GM13977 (cell line): ENCODE results near the gene ALG1L2.
A peak's percentile ranks its signal among the peaks of the same experiment; 100 is the strongest.
"Not testable (repeated sequence)": the region's sequence is repeated elsewhere in the genome, so short reads cannot be mapped to it uniquely, and the experiment has no call there.

Experiments
- DNase-seq: peaks from one replicate; pipeline ENCODE4 v3.0.0; 2012; ENCODE audit warnings: low spot score
- in situ Hi-C: fragments of 300-500 bp; cut with MboI; formaldehyde crosslinking; loops from one replicate; pipeline ENCODE4 v1.12.0; 2022; ENCODE audit warnings: low sequenced_read_pairs, low pct_unique_long_range_greater_than_20kb, mixed read lengths, inconsistent platforms; ENCODE audit not compliant: unreplicated experiment
- TF ChIP-seq, protein P1 (sequence below): IDR thresholded peaks from 2 replicates; pipeline ENCODE4 v1.5.1; 2012; ENCODE audit warnings: mild to moderate bottlenecking, control low read depth; ENCODE audit not compliant: insufficient read depth; ENCODE audit errors: extremely low read depth, missing control alignments

ALG1L2 gene

DNA sequence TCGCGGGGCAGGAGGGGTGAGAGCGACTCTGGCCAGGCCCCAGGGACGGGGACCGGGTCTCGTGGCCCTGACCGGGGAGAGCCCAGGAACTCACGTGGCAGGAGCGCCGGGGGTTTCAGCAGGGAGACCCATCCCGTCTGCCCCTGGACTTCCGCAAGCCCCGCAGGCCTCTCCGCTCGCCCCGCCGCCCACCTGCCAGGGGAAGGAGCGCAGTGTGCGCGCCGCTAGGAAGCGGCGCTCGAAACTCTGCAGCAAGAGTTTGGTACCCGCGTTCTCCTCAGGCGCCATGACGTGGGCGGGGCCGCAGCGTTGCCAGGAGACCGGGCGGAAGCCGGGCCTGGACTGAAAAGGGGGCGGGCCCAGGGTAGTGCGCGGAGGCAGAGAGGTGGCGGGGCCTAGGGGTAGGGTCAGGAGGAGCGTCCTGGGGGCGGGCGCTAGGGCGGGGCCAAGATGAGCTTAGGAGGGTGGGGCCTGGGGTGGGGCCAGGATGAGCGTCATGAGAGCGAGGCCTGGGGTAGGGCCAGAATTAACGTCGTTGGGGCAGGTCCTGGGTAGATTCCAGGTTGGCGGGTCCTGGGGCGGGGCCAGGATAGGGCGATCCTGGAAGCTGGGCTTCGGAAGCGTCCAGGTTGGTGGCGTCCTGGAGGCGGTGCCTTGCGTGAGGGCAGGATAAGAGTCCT, 29.7 kb downstream of the ALG1L2 start:
- TF ChIP-seq, protein P1, sequence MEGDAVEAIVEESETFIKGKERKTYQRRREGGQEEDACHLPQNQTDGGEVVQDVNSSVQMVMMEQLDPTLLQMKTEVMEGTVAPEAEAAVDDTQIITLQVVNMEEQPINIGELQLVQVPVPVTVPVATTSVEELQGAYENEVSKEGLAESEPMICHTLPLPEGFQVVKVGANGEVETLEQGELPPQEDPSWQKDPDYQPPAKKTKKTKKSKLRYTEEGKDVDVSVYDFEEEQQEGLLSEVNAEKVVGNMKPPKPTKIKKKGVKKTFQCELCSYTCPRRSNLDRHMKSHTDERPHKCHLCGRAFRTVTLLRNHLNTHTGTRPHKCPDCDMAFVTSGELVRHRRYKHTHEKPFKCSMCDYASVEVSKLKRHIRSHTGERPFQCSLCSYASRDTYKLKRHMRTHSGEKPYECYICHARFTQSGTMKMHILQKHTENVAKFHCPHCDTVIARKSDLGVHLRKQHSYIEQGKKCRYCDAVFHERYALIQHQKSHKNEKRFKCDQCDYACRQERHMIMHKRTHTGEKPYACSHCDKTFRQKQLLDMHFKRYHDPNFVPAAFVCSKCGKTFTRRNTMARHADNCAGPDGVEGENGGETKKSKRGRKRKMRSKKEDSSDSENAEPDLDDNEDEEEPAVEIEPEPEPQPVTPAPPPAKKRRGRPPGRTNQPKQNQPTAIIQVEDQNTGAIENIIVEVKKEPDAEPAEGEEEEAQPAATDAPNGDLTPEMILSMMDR: no peak
- DNase-seq: peak; percentile 90
- in situ Hi-C loops: no loop called here

DNA sequence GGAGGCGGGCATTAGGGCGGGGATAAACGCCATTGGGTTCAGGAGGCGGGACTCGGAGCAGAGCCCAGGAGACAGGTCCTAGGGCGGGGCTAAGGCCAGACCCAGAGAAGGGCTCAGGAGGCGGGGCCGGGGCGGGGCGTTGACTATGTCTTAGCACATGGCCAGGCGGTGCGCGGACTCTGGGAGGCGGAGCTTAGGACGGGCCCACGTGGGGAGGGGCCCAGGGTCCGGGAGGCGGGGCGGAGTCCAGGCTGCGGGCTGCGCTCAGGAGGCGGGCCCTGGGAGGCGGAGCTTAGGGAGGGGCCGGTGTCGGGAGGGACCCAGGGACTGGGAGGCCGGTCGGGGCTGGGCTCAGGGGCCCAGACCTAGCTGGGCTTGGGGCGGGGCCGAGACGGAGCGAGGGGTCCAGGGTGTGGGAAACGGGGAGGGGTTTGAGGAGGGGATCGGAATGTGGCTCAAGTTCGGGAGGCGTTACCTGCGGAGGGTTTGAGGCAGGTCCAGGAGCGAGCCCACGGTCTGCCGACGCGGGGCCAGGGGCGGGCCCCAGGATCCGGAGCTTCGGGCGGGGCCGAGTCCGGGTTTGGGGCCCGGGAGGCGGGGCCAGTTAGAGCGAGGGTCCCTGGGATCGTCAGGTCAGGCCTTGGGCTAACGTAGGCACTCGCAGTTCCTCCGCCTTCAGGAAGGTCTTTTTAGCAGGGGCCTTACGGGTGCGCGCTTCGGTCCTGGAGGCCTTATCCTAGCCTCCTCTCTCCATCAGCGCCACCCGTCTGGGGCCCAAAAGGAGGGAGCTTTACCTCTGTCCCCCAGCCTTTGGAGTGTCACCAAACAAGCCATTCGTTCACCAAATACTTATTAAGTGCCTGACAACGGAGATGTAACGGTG, 30.5 kb downstream of the ALG1L2 start:
- in situ Hi-C loops, DNase-seq: not testable (repeated sequence)

DNA sequence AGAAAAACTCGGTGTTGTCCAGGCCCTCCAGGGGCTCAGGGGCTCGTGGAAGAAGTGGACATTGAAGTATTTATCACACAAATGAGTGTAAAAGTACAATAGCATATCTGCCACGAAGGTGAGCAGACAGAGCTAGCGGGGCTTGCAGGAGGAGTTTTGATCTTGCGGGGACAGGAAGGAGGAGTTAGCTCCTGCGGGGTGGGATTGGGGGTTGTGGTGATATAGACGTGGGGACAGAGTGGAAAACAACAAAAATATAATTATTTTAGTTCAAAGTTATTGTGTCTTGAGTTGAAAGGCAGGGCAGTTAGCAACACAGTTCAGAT, 31.1 kb downstream of the ALG1L2 start:
- DNase-seq, in situ Hi-C loops: not testable (repeated sequence)

DNA sequence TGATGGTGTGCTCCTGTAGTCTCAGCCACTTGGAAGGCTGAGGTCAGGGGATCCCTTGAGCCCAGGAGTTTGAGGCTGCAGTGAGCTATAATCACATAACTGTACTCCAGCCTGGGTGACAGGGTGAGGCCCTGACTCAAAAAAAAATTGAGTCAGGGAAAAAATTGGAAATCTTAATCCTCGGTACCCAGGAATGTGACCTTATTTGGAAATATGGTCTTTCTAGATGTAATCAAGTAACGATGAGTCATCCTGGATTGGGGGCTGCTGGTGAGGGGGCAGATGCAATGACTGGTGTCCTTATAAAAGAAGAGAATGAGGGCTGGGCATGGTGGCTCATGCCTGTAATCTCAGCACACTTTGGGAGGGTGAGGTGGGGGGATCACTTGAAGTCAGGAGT, 33.8 kb downstream of the ALG1L2 start:
- in situ Hi-C loops, DNase-seq: not testable (repeated sequence)

DNA sequence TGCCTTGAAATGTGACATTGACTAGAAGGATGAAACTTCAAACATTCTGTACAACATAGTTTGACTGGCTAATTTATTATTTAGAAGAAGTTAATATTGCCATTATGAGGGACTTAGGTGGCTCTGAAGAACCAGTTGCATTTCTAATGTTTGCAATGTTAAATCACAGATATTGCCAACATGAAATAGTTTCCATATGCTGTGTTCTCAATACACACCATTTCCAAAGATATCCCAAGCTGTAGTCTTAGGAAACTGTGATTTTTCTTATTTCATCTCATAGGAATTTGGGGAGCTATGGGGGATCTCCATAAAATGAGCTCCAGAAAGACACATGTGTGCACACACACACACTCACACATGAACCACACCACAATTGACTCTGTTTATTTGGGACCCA, 36.3 kb downstream of the ALG1L2 start:
- no peak for DNase-seq
- in situ Hi-C loops: no loop called here
- TF ChIP-seq, protein P1: no peak

DNA sequence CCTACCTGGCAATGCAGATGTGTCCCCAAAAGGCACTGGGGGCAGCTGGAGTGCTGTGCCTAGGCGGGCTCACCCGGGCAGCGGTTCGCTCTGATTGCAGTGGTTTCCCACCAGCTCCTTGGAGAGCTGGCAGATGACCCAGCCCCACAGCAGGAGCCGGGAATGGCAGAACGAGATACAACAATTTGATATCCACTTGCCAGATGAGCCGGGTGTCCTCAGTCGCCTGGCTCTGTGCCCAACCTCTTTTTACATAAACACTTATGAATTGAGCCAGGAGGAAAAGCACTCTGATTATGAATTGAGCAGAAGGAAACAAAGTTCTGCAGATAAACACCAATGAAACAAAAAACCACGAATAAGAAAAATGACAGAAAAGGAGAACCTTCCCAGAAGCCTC, 38.2 kb downstream of the ALG1L2 start:
- DNase-seq, in situ Hi-C loops: not testable (repeated sequence)

DNA sequence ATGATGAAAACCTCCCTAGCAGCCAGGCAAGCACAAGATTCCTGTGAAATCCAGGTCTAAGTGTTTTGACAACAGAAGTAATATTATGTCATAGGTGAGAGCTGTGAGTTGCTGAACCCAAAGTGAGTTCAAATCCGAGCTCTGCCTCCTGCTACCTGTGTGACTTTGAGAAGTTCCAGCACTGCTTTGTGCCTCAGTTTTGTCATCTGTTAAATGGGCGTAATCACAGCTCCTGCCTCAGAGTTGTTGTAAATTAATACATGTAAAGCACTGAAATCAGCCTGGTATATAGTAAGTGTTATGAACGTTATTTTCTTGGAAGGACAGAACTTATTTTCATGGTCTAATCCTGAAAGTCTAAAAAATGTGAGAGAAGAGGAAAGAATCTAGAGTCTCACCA, 38.7 kb downstream of the ALG1L2 start:
- DNase-seq, in situ Hi-C loops: not testable (repeated sequence)

DNA sequence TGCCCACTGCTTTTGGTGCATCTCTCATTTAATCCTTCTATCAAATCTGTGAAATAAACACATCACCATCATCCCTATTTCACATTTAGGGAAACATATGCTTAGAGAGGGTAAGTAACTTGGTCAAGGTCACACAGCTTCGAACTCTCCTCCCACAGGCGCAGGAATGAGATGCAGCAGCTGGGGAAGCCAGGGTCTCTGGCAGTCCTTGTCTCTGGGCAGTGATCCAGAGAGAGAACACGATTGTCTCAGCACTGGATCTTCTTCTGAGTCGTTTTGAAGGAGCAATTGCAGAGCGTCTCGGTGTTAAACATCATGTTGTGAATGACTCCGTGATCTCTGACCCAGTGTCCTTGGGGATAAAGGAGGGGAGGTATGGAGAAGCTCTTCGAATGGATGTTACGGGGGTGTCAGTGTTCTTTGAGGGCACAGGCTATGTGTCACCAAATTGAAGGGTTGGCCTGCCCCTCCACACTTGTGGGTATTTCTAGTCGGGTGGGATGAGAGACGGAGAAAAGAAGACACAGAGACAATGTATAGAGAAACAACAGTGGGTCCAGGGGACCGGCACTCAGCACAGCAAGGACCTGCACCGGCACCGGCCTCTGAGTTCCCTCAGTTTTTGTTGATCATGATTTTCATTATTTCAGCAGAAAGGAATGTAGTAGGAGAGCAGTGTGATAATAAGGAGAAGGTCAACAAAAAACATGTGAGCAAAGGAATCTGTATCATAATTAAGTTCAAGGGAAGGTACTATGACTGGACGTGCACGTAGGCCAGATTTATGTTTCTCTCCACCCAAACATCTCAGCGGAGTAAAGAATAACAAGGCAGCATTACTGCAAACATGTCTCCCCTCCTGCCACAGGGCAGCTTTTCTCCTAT, 41.5 kb downstream of the ALG1L2 start:
- in situ Hi-C loops, DNase-seq: not testable (repeated sequence)

DNA sequence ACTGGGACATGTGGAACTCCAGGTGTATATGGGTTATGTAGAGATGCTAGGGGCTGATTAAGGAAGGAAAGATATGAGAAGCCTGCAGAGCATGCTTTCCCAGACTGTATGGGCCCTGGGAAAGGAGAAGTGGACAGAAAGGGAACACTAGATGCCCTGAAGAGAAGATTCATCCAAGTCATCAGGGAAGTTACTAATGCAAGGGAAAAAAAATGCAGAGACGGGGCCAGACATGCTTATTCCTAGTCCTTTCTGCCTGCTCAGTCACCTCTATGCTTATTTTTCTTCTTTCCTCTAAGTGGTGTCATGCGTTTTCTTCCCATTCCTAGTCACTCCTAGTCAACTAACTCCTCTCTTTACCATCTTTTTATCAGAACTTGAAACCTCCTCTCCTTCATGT, 43.8 kb downstream of the ALG1L2 start:
- in situ Hi-C loops, DNase-seq: not testable (repeated sequence)

DNA sequence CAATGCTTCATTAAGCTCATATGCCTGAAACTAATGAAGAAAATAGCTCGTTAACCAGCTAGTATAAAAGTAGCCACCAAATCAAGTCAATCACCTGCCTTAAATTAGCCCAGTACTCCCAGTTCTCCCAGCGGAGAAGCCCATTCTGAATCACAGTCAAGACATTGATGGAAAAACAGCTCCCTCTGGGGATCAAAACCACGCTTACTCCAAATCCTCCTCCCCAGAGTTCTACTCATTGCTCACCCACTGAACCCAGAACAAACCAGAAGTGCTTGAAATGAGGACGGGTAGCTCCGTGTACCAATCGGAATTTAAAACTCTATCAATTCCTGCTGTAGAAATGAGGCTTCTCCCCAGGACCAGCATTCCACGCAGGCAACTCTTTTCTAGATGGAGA, 54.7 kb downstream of the ALG1L2 start:
- DNase-seq: not testable (repeated sequence)

DNA sequence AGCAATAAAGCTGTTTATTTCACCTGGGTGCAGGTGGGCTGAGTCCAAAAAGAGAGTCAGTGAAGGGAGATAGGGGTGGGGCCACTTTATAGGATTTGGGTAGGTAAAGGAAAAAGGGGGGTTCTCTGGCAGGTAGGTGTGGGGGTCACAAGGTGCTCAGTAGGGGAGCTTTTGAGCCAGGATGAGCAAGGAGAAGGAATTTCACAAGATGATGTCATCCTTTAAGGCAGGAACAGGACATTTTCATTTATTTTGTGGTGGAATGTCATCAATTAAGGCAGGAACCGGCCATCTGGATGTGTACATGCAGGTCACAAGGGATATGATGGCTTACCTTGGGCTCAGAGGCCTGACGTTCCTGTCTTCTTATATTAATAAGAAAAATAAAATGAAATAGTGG, 56.1 kb downstream of the ALG1L2 start:
- in situ Hi-C loops, DNase-seq: not testable (repeated sequence)

More for the DNA sequence above, 54.7 kb downstream of the ALG1L2 start:
- in situ Hi-C loops: not testable (repeated sequence)

DNA sequence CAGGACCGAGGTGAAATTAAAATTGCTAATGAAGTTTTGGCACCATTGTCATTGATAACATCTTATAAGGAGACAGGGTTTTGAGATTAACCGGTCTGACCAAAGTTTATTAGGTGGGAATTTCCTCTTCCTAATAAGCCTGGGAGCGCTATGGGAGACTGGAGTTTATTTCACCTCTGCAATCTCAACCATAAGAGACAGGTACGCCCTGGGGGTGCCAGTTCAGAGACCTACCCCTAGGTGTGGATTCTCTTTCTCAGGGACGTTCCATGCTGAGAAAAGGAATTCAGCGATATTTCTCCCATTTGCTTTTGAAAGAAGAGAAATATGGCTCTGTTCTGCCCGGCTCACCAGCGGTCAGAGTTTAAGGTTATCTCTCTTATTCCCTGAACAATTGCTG, 57.4 kb downstream of the ALG1L2 start:
- DNase-seq, in situ Hi-C loops: not testable (repeated sequence)

DNA sequence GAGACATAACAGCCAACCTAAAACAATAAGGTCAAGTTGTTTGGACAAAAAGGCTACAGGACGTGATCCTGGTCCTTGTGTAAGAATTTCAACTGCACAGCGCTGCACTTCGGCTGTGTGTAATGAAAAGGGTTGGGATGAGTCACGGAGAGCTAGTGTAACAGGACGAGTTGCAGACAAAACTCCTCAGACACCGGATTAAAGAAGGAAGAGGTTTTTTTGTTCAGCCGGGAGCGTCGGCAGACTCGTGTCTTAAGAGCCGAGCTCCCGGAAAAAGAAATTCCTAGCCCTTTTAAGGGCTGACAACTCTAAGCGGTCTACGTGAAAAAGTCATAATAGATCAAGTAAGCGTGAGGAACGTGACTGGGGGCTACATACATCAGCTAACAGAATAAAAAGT, 59.1 kb downstream of the ALG1L2 start:
- in situ Hi-C loops: not testable (repeated sequence)

More for the DNA sequence above, 59.1 kb downstream of the ALG1L2 start:
- DNase-seq: not testable (repeated sequence)
